ENCODE data around the gene ABHD17B.

GRCh38 chr9:71854811-71855210, 56.2 kb downstream of the ABHD17B start:
- TF ChIP-seq CTCF (IDR thresholded peaks at IDR 0.05) (no peak), POLR2AphosphoS5 (IDR thresholded peaks at IDR 0.05) (no peak), EP300 (IDR thresholded peaks at IDR 0.05) (no peak)

Measured in upper lobe of left lung (tissue), 4 donors.